Subcutaneous abdominal adipose tissue (tissue), 5 donors: ENCODE data around the gene MRPS35.
"Not testable (repeated sequence)": the region's sequence is repeated elsewhere in the genome, so short reads cannot be mapped to it uniquely, and the experiment has no call there.

Experiments
- H3K27ac ChIP-seq: one replicate; pipeline ENCODE4 v1.7.0; 2013; ENCODE audit warnings: low read depth, mild to moderate bottlenecking, inconsistent platforms, low read length, moderate library complexity
- H3K27me3 ChIP-seq, 5 donors: one replicate each; pipeline ENCODE4 v1.7.0; 2013; ENCODE audit warnings: low read length in 5 of 5, inconsistent platforms in 1 of 5; ENCODE audit not compliant: control insufficient read depth in 5 of 5, insufficient read depth in 4 of 5
- H3K36me3 ChIP-seq, 5 donors: one replicate each; pipeline ENCODE4 v1.7.0; 2013; ENCODE audit warnings: low read length in 5 of 5; ENCODE audit not compliant: control insufficient read depth in 5 of 5, insufficient read depth in 5 of 5
- H3K4me1 ChIP-seq, 5 donors: one replicate each; pipeline ENCODE4 v1.7.0; 2013; ENCODE audit warnings: low read length in 5 of 5, mild to moderate bottlenecking in 3 of 5, moderate library complexity in 1 of 5; ENCODE audit not compliant: control insufficient read depth in 5 of 5, insufficient read depth in 5 of 5
- H3K4me3 ChIP-seq, 5 donors: one replicate each; pipeline ENCODE4 v1.7.0; 2013; ENCODE audit warnings: low read length in 5 of 5, low read depth in 1 of 5
- H3K9ac ChIP-seq, 5 donors: one replicate each; pipeline ENCODE4 v1.7.0; 2013; ENCODE audit warnings: low read length in 5 of 5, mild to moderate bottlenecking in 4 of 5, moderate library complexity in 3 of 5
- H3K9me3 ChIP-seq, 5 donors: one replicate each; pipeline ENCODE4 v1.7.0; 2013; ENCODE audit warnings: low read length in 5 of 5; ENCODE audit not compliant: control insufficient read depth in 5 of 5
- donor health status: healthy.
- donor health status: healthy.
- donor health status: healthy.
- donor health status: healthy.
- donor health status: healthy.

The MRPS35 gene

DNA sequence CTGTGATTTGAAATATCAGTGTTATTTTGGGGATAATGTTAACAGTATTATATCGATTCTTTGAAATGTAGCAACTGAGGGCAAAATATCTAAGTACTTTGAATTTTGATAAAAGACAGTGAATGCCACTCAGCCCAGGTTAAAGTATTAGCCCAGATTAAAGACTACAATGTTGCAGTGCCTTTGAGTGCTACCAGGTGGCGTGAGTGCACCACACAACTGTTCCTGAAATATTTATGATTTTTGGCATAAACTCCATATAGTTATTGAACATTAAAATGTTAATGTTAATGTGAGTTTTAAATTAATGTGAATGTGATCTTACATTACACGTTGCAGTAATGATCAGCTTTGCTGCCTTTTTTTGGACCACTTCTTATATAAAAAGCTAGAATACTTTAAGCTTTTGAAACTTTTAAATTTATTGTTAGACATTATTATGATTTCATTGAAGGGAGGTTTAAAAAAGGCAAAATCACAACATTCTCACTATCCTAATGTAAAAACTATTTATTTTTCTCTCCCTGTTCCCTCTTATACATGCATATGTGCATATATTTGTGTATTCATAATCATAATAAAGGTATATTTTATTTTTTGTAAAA, 22.5 kb downstream of the MRPS35 start:
- Histone ChIP-seq H3K9me3 (no peaks in the 10 kb centered on the region), H3K27ac (no peak overlapping the region), H3K36me3 (peaks cover 6 to 48% (median 25%) of the 10 kb centered on the region in 5 donors), H3K4me3 (no peak overlapping the region), H3K9ac (no peak overlapping the region), H3K4me1 (no peaks in the 10 kb centered on the region), H3K27me3 (no peaks in the 10 kb centered on the region)

DNA sequence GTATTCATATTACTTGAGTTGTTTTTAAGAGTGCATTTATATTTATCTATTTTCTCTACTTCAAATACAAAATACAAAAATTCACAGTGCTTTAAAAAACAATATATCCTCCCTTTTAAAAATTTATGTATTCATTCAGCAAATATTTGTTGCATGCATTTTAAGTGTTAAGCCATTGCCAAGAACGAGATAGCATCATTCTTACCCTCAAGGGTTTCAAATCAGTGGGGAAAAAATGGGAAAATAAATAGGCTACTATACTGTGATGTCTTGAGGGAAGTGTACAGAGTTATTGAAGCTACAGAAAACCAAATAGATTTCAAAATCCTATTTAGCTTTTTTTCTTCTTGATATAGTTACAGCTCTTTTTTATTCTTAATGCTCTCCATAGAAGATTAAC, 23.2 kb downstream of the MRPS35 start:
- Histone ChIP-seq H3K36me3 (peaks cover 6 to 47% (median 30%) of the 10 kb centered on the region in 5 donors), H3K9me3 (no peaks in the 10 kb centered on the region), H3K4me1 (no peaks in the 10 kb centered on the region), H3K27ac (no peak overlapping the region), H3K4me3 (no peak overlapping the region), H3K9ac (no peak overlapping the region), H3K27me3 (no peaks in the 10 kb centered on the region)

DNA sequence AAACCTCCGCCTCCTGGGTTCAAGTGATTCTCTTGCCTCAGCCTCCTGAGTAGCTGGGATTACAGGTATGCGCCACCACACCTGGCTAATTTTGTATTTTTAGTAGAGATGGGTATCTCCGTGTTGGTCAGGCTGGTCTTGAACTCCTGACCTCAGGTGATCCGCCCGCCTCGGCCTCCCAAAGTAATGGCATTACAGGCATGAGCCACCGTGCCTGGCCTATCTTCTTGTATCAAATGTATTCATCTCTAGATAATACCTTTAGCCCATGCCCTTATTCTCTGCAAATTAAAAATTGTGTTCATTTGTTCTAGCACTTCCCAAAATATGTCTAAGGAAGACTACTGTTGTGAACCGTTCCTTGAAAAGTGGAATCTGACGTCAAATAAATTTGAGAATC, 23.7 kb downstream of the MRPS35 start:
- H3K27ac ChIP-seq, result not testable (repeated sequence)

DNA sequence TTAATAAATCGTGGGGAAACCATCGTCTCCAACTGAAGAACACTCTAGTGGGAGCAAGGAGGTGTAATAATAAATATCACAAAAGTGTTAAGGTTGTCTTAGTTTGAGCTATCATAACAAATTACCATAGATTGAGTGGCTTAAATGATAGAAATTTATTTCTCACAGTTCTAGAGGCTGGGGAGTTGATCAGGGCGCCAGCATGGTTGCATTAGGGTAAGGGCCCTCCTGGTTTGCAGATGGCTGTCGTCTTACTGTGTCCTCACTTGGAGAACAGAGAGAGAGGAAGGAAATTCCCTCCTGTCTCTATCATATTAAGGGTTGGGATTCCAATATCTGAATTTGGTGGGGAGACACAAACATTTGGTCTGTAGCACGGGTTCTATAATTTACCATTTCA, 33.0 kb downstream of the MRPS35 start:
- Histone ChIP-seq H3K4me1 (peaks cover 0 to 4% (median 0%) of the 10 kb centered on the region in 5 donors), H3K4me3 (no peak overlapping the region), H3K36me3 (peaks cover 17 to 37% (median 36%) of the 10 kb centered on the region in 5 donors), H3K9ac (no peak overlapping the region), H3K9me3 (no peaks in the 10 kb centered on the region), H3K27me3 (no peaks in the 10 kb centered on the region), H3K27ac (no peak overlapping the region)

More for the DNA sequence above, 23.7 kb downstream of the MRPS35 start:
- H3K27me3 ChIP-seq, H3K9ac ChIP-seq, H3K9me3 ChIP-seq, H3K4me1 ChIP-seq, H3K4me3 ChIP-seq: not testable (repeated sequence)
- peaks cover 9 to 49% (median 31%) of the 10 kb centered on the region in 5 donors for H3K36me3 ChIP-seq

DNA sequence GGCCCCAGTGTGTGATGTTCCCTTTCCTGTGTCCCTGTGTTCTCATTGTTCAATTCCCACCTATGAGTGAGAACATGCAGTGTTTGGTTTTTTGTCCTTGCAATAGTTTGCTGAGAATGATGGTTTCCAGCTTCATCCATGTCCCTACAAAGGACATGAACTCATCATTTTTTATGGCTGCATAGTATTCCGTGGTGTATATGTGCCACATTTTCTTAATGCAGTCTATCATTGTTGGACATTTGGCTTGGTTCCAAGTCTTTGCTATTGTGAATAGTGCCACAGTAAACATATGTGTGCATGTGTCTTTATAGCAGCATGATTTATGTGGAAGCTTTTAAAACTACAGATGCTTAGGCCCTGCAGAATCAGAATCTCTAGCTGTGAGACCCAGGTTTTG, 35.1 kb downstream of the MRPS35 start:
- H3K9me3 ChIP-seq, H3K27me3 ChIP-seq, H3K9ac ChIP-seq, H3K4me3 ChIP-seq, H3K27ac ChIP-seq, H3K4me1 ChIP-seq: not testable (repeated sequence)
- peaks cover 7 to 26% (median 19%) of the 10 kb centered on the region in 5 donors for H3K36me3 ChIP-seq

DNA sequence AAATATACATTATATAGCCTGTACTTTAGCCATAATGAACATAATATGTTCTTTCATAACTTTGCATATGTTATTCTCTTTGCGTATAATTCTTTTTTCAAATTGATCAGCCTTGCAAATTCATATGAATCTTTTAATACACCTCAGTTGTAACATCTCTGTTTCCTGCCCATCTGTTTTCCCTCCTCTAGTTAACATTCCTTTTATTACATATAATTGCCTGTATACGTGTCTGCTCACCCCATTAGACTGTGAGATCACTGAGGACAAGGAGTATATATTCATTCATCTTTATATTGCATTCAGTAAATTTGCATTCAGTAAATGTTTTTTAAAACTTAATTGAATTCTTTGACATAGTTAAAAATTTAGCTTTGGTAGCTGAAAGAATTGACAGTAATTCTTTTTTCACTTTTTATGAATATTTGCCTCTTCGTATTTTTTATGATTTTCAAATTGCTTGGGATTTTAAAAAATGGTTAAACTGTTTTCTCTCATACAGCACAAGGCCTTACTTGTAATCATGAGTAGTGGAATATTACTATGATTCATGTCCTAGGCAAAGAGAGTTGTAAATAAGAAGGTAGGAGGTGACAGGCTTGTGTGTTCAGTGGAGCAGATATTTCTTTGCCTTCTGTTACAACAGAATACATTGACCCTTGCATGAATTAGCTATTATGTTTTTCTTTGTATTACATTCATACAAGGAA, 36.6 kb downstream of the MRPS35 start:
- Histone ChIP-seq H3K36me3 (peaks cover 6 to 27% (median 20%) of the 10 kb centered on the region in 5 donors), H3K27ac (peak overlapping the region; percentile 24), H3K4me1 (peaks cover 0 to 4% (median 0%) of the 10 kb centered on the region in 5 donors), H3K9ac (peak overlapping the region in 2 of 5 donors; percentile 7 to 53), H3K27me3 (no peaks in the 10 kb centered on the region), H3K9me3 (no peaks in the 10 kb centered on the region), H3K4me3 (no peak overlapping the region)

DNA sequence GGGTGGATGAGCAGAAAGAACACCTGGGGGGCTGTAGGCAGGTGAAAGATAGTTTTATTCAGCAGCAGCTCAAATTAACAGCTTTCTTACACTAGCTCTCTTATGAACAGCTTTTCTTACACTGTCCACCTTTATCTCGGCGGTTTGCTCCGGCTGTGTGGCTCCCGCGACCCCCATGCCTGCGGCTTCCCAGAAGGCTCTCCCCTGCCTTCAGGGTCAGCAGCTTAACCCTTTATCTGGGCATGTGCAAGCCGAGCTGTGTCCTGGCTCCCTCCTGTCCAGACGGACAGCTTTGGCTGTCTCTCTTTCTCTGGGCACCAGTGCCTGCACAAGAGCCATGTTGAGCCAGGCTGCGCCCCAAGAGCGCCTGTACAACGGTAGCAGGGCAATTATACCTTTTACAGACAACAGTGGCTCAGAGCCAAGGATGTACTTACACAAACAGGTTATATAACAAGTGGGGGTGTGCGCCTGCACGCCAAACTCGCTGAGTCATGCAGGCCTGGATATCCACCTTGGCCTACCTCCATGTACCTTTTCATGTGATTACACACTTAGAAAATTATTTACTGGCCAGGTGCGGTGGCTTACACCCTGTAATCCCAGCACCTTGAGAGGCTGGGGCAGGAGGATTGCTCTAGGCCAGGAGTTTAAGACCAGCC, 40.9 kb downstream of the MRPS35 start:
- Histone ChIP-seq H3K27ac (no peak overlapping the region), H3K9ac (no peak overlapping the region)

DNA sequence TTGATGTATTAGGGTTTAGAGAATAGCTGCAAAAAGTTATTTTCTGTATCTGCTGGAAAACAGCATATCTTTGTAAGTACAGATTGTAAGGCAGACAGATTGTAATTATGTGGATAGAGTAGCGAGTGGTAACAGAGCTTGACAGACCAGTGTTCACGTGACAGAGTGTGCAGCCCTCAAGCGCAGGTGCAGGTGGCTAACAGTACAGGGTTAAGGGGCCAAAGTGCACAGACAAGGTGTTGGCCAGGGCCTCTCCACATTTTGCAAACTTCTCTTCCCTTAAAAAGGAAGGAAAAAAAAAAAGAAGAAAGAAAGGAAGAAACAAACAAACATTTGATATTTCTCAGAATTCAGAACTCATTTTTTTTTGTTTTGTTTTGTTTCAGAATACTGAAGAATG, 44.2 kb downstream of the MRPS35 start:
- Histone ChIP-seq H3K27me3 (no peaks in the 10 kb centered on the region), H3K9me3 (no peaks in the 10 kb centered on the region), H3K4me3 (no peak overlapping the region), H3K9ac (no peak overlapping the region), H3K27ac (no peak overlapping the region), H3K36me3 (peaks cover 14 to 27% (median 15%) of the 10 kb centered on the region in 5 donors), H3K4me1 (no peaks in the 10 kb centered on the region)

More for the DNA sequence above, 40.9 kb downstream of the MRPS35 start:
- H3K9me3 ChIP-seq, result no peaks in the 10 kb centered on the region
- peaks cover 0 to 4% (median 0%) of the 10 kb centered on the region in 5 donors for H3K4me1 ChIP-seq
- H3K27me3 ChIP-seq, result no peaks in the 10 kb centered on the region
- H3K4me3 ChIP-seq, result no peak overlapping the region
- peaks cover 12 to 27% (median 14%) of the 10 kb centered on the region in 5 donors for H3K36me3 ChIP-seq

DNA sequence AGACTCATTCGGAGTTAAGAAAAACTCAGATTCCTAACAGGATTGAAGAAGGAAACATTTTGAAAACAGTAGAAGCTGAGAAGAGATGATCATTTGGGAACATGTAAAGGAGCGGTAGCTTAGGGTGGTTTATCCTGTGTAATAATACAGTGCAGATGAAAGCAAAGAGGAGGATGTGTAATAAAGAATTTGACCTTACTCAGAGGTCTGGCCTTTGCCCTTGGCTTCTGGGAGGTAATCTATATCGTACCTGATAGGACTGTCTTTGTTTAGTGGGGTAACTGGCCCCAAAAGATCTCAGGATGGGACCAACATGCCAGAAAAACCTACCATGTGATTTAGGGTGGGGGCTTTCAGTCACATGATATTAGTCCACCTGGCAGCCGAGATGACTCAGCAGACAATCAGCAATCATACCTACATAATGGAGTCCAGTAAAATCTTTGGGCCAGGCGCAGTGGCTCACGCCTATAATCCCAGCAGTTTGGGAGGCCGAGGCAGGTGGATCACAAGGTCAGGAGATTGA, 46.1 kb downstream of the MRPS35 start:
- Histone ChIP-seq H3K9me3 (no peaks in the 10 kb centered on the region), H3K9ac (no peak overlapping the region), H3K27me3 (no peaks in the 10 kb centered on the region), H3K4me3 (no peak overlapping the region), H3K4me1 (no peaks in the 10 kb centered on the region), H3K27ac (no peak overlapping the region), H3K36me3 (peaks cover 11 to 22% (median 15%) of the 10 kb centered on the region in 5 donors)

DNA sequence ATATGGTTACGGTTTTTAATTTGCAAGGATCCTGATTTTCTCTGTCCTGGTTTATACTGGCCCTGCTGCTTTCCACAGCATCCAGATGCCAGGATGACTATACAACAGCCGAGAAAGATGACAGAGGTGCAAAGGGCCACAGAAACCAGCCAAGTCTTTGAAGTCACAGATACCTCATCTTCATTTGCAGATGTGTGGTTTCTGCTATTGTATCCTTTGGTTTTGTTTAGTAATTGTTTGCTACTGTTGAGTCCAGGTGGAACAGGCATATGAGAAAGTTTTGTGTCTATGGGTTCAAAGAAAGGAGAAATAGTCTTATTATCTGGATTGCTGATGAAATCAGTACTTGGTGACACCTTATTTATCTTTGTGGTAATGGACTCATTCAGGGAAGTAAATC, 52.1 kb downstream of the MRPS35 start:
- Histone ChIP-seq H3K4me3 (no peak overlapping the region), H3K27me3 (no peaks in the 10 kb centered on the region), H3K36me3 (peaks cover 0 to 6% (median 0%) of the 10 kb centered on the region in 5 donors), H3K9ac (no peak overlapping the region), H3K4me1 (no peaks in the 10 kb centered on the region), H3K27ac (no peak overlapping the region), H3K9me3 (no peaks in the 10 kb centered on the region)
